Spleen (tissue), 11 donors: ENCODE measurements around the gene LST1. TPM values are rescaled to one million over a fixed set of nuclear protein-coding genes. Genes with fewer than 3 reads are reported as not detected.

Experiments used
- DNase-seq: peaks from one replicate; pipeline ENCODE4 v3.0.0-alpha.2; 2020
- H3K27ac ChIP-seq, 8 donors: fragments of 200-600 bp; sonication (generic) in 7 of 8; 1 replicate in 4 of 8; 2 replicates in 4 of 8; pipeline versions ENCODE4 v1.5.0 to v1.8.0; 2016 to 2021; ENCODE audit warnings: inconsistent platforms in 4 of 8, mild to moderate bottlenecking in 4 of 8, moderate library complexity in 1 of 8
- H3K27me3 ChIP-seq, 7 donors: fragments of 200-600 bp; sonication (generic) in 6 of 7; replicated peaks in 1 of 7; 1 replicate in 4 of 7; 2 replicates in 3 of 7; pipeline versions ENCODE4 v1.5.0 to v1.8.0; 2016 to 2021; ENCODE audit warnings: inconsistent platforms in 3 of 7, mild to moderate bottlenecking in 1 of 7
- H3K36me3 ChIP-seq, 6 donors: fragments of 200-600 bp; sonication (generic) in 5 of 6; 1 replicate in 4 of 6; 2 replicates in 2 of 6; pipeline versions ENCODE4 v1.5.0 to v1.8.0; 2016 to 2021; ENCODE audit warnings: inconsistent platforms in 2 of 6
- H3K4me1 ChIP-seq, 6 donors: fragments of 200-600 bp; sonication (generic) in 5 of 6; 1 replicate in 3 of 6; 2 replicates in 3 of 6; pipeline versions ENCODE4 v1.5.0 to v1.8.0; 2016 to 2021; ENCODE audit warnings: inconsistent platforms in 3 of 6
- H3K4me3 ChIP-seq, 8 donors: fragments of 200-600 bp; sonication (generic) in 7 of 8; 1 replicate in 4 of 8; 2 replicates in 4 of 8; pipeline versions ENCODE4 v1.5.0 to v1.8.0; 2016 to 2021; ENCODE audit warnings: inconsistent platforms in 4 of 8, mild to moderate bottlenecking in 4 of 8, moderate library complexity in 2 of 8
- H3K9me3 ChIP-seq, 8 donors: fragments of 200-600 bp; sonication (generic) in 7 of 8; 1 replicate in 4 of 8; 2 replicates in 4 of 8; pipeline versions ENCODE4 v1.5.0 to v1.8.0; 2016 to 2021; ENCODE audit warnings: inconsistent platforms in 4 of 8
- POLR2A ChIP-seq, 3 donors: fragments of 450-650 bp; IDR thresholded peaks; one replicate each; pipeline ENCODE4 v1.5.1; 2017; ENCODE audit warnings: antibody characterized with exemption in 3 of 3, mild to moderate bottlenecking in 1 of 3
- POLR2AphosphoS5 ChIP-seq, 3 donors: sonication (generic); formaldehyde crosslinking; IDR thresholded peaks; one replicate each; pipeline ENCODE4 v1.5.1; 2017; ENCODE audit warnings: antibody characterized with exemption in 3 of 3
- whole genome bisulfite sequencing, 5 donors: extraction: QIAGEN DNeasy Blood & Tissue Kit in 3 of 5; methylation state at CpG; one replicate each; pipeline versions ENCODE4 v1.1.5 to v1.1.7; 2013 to 2018; 5-methylcytosine and 5-hydroxymethylcytosine counted together
- intact Hi-C: fragments of 100-400 bp; cut with DNase I; formaldehyde crosslinking; loops from one replicate; pipeline ENCODE4 v1.15.0; 2023; ENCODE audit warnings: low total_unique reads
- microRNA-seq, 3 donors: library from miRNA; unstranded; fragments of <30 nt; microRNA quantifications; one replicate each; pipeline versions ENCODE4 to v1.1.0, GENCODE V29; 2019 to 2020
- polyA plus RNA-seq, 3 donors: library from polyadenylated mRNA; stranded (reverse); fragments of 200-250 nt; gene quantifications; one replicate each; pipeline ENCODE4 v1.2.1, GENCODE V29; 2013
- small RNA-seq, 4 donors: library from RNA; depleted of rRNA; stranded (forward); fragments of <200 nt; gene quantifications; one replicate each; pipeline ENCODE3, GENCODE V24; 2016
- total RNA-seq, 7 donors: library from RNA; depleted of rRNA in 3 of 7; stranded (reverse); fragments of >200 nt in 3 of 7; fragmentation: NEBNext Ultra II Directional in 4 of 7; extraction: Animal tissue kit (Norgen Biotek cat#: 25700) in 4 of 7; gene quantifications; one replicate each; pipeline versions ENCODE4 v1.1.0 to v1.2.1, GENCODE V29; 2016 to 2021
- TF ChIP-seq, protein P1 (sequence below), 11 experiments: fragments of 200-600 bp in 7 of 11; fragments of 450-650 bp in 4 of 11; sonication (generic) in 4 of 11; IDR thresholded peaks in 8 of 11; conservative IDR thresholded peaks in 3 of 11; 1 replicate in 7 of 11; 2 replicates in 4 of 11; pipeline versions ENCODE4 v1.4.0 to v1.8.0; 2016 to 2021; ENCODE audit warnings: antibody characterized with exemption in 11 of 11, inconsistent platforms in 4 of 11, mild to moderate bottlenecking in 1 of 11
- donor health status: healthy with polysubstance abuse.
- donor health status: DM: no; HTN: no; CAD: no; lungs with moderate emphysema.
- donor health status: DM: no; HTN: no; CAD: no.
- donor health status: Bipolar disorder and iron deficiency.
- donor health status: healthy.
- donor health status: DM: no; HTN: no; CAD: no.
- donor health status: DM: yes; HTN: yes; CAD: no.

The LST1 gene
- total and polyA plus RNA-seq, 10 donors: 128 to 268 (median 208) TPM

DNA sequence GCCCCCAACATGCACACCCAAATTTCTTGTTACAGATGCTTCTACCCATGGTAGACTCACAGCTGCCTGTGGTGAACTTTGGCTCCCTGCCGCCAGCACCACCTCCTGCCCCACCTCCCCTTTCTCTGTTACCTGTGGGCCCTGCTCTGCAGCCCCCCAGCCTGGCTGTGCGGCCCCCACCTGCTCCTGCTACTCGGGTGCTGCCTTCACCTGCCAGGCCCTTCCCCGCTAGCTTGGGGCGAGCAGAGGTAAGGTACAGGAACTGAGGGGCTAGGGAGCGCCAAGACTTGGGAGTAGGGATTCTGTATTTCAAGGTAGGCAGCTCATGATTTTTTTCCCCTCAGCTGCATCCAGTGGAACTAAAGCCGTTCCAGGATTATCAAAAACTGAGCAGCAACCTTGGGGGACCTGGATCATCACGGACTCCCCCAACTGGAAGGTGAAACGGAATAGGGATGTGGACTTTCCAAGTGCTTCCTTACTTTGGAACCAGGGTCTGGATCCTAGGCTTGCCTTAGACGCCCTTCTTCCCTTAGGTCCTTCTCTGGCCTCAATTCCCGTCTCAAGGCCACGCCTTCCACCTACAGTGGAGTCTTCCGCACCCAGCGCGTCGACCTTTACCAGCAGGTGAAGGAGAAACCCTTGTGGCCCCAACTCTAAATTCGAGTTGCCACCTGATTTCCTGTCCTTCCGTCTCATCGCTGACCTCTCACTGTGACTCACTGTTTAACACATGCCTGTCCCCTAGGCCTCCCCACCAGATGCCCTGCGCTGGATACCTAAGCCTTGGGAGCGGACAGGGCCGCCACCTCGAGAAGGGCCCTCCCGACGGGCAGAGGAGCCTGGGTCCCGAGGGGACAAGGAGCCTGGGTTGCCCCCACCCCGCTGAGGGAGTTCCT is 50.9 kb downstream of the LST1 start:
- Histone ChIP-seq H3K36me3 (peaks cover 0 to 100% (median 99%) of the 10 kb centered on the region in 6 donors), H3K4me3 (no peak overlapping the region), H3K27ac (no peak overlapping the region), H3K27me3 (no peaks in the 10 kb centered on the region), H3K9me3 (no peaks in the 10 kb centered on the region), H3K4me1 (peaks cover 0 to 14% (median 2%) of the 10 kb centered on the region in 6 donors)
- intact Hi-C loops: no loop called here
- DNase-seq: no peak
- TF ChIP-seq, protein P1, sequence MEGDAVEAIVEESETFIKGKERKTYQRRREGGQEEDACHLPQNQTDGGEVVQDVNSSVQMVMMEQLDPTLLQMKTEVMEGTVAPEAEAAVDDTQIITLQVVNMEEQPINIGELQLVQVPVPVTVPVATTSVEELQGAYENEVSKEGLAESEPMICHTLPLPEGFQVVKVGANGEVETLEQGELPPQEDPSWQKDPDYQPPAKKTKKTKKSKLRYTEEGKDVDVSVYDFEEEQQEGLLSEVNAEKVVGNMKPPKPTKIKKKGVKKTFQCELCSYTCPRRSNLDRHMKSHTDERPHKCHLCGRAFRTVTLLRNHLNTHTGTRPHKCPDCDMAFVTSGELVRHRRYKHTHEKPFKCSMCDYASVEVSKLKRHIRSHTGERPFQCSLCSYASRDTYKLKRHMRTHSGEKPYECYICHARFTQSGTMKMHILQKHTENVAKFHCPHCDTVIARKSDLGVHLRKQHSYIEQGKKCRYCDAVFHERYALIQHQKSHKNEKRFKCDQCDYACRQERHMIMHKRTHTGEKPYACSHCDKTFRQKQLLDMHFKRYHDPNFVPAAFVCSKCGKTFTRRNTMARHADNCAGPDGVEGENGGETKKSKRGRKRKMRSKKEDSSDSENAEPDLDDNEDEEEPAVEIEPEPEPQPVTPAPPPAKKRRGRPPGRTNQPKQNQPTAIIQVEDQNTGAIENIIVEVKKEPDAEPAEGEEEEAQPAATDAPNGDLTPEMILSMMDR (IDR thresholded peaks at IDR 0.05 in 8 of 11, conservative IDR thresholded peaks at IDR 0.05 in 3 of 11): no peak
- TF ChIP-seq POLR2AphosphoS5 (IDR thresholded peaks at IDR 0.05): peak; percentile 30 to 70 (median 54)
- TF ChIP-seq POLR2A (IDR thresholded peaks at IDR 0.05): no peak
- WGBS, 5 donors: 79 to 86% (median 83%) methylated on average over 25 to 27 of the region's 27 CpGs

Small RNA genes lying within 50 kb of the gene (microRNA-seq; reads per million reads assigned to microRNA genes)
- 0 to 0.36 (median 0.35) reads per million in 3 donors for gene MIR6832

Small RNA genes lying within 50 kb of the gene (small RNA-seq; reads per million reads assigned to genes)
- gene MIR6832 (0 reads per million in 4 donors), gene SNORA38 (5.1 to 20.6 (median 10.4) reads per million in 4 donors), gene SNORD117 (202 to 402 (median 277) reads per million in 4 donors), gene SNORD84 (0 reads per million in 4 donors), gene UQCRHP1 (0 reads per million in 4 donors)

Other genes with a start within 250 kb of the LST1 start
Only the 30 nearest of the 35 such genes appear.
- 10 to 100 TPM; 14.6 to 19.7 (median 15.2) TPM for gene MICA, start 182.7 kb upstream of the LST1 start, total RNA-seq
- gene MICA, start 182.7 kb upstream of the LST1 start, polyA plus RNA-seq: 10 to 100 TPM in 2 of 3 donors, 1 to 10 TPM in 1; 7.8 to 27.4 (median 17.0) TPM
- gene MICB, start 88.1 kb upstream of the LST1 start, total RNA-seq: 10 to 100 TPM; 13.8 to 21.4 (median 15.0) TPM
- 1 to 10 TPM; 6.9 to 8.3 (median 6.9) TPM for gene MICB, start 88.1 kb upstream of the LST1 start, polyA plus RNA-seq
- not detected for gene MCCD1, start 57.3 kb upstream of the LST1 start, total RNA-seq
- not detected for gene MCCD1, start 57.3 kb upstream of the LST1 start, polyA plus RNA-seq
- 100 to 1,000 TPM; 291 to 417 (median 354) TPM for gene DDX39B, start 44.3 kb upstream of the LST1 start, total RNA-seq
- 100 to 1,000 TPM; 316 to 768 (median 493) TPM for gene DDX39B, start 44.3 kb upstream of the LST1 start, polyA plus RNA-seq
- 1 to 10 TPM; 2.0 to 3.7 (median 2.7) TPM for gene ATP6V1G2, start 39.7 kb upstream of the LST1 start, total RNA-seq
- gene ATP6V1G2, start 39.7 kb upstream of the LST1 start, polyA plus RNA-seq: 1 to 10 TPM; 1.9 to 2.7 (median 2.2) TPM
- 10 to 100 TPM; 11.0 to 36.3 (median 19.4) TPM for gene NFKBIL1, start 38.7 kb upstream of the LST1 start, total RNA-seq
- gene NFKBIL1, start 38.7 kb upstream of the LST1 start, polyA plus RNA-seq: 10 to 100 TPM; 16.9 to 24.2 (median 19.3) TPM
- 10 to 100 TPM in 1 of 7 donors, 1 to 10 TPM in 6; 2.4 to 14.4 (median 5.1) TPM for gene LTA, start 14.0 kb upstream of the LST1 start, total RNA-seq
- gene LTA, start 14.0 kb upstream of the LST1 start, polyA plus RNA-seq: 1 to 10 TPM; 6.8 to 9.2 (median 7.3) TPM
- gene TNF, start 10.7 kb upstream of the LST1 start, total RNA-seq: 10 to 100 TPM in 5 of 7 donors, 1 to 10 TPM in 2; 6.5 to 18.3 (median 11.6) TPM
- gene TNF, start 10.7 kb upstream of the LST1 start, polyA plus RNA-seq: 10 to 100 TPM in 2 of 3 donors, 1 to 10 TPM in 1; 5.5 to 17.3 (median 13.3) TPM
- 100 to 1,000 TPM in 6 of 7 donors, 10 to 100 TPM in 1; 83.0 to 403 (median 162) TPM for gene LTB, start 3.9 kb upstream of the LST1 start, total RNA-seq
- gene LTB, start 3.9 kb upstream of the LST1 start, polyA plus RNA-seq: 1,000 to 10,000 TPM in 1 of 3 donors, 100 to 1,000 TPM in 2; 804 to 1,256 (median 838) TPM
- gene NCR3, start 6.7 kb downstream of the LST1 start, total RNA-seq: 10 to 100 TPM in 6 of 7 donors, 1 to 10 TPM in 1; 7.8 to 28.1 (median 12.1) TPM
- gene NCR3, start 6.7 kb downstream of the LST1 start, polyA plus RNA-seq: 10 to 100 TPM; 15.9 to 30.3 (median 25.3) TPM
- 100 to 1,000 TPM; 258 to 479 (median 310) TPM for gene AIF1, start 29.0 kb downstream of the LST1 start, total RNA-seq
- gene AIF1, start 29.0 kb downstream of the LST1 start, polyA plus RNA-seq: 100 to 1,000 TPM; 258 to 416 (median 312) TPM
- gene PRRC2A, start 34.4 kb downstream of the LST1 start, total RNA-seq: 100 to 1,000 TPM; 119 to 198 (median 176) TPM
- gene PRRC2A, start 34.4 kb downstream of the LST1 start, polyA plus RNA-seq: 100 to 1,000 TPM in 2 of 3 donors, 10 to 100 TPM in 1; 84.1 to 151 (median 146) TPM
- 100 to 1,000 TPM; 211 to 328 (median 260) TPM for gene BAG6, start 66.4 kb downstream of the LST1 start, total RNA-seq
- 100 to 1,000 TPM; 195 to 311 (median 310) TPM for gene BAG6, start 66.4 kb downstream of the LST1 start, polyA plus RNA-seq
- gene APOM, start 69.6 kb downstream of the LST1 start, total RNA-seq: 1 to 10 TPM in 6 of 7 donors, under 1 TPM in 1; 0.66 to 3.9 (median 2.5) TPM
- gene APOM, start 69.6 kb downstream of the LST1 start, polyA plus RNA-seq: 1 to 10 TPM; 4.7 to 9.7 (median 7.5) TPM
- gene C6orf47, start 74.5 kb downstream of the LST1 start, total RNA-seq: 10 to 100 TPM; 24.1 to 37.4 (median 28.6) TPM
- gene C6orf47, start 74.5 kb downstream of the LST1 start, polyA plus RNA-seq: 10 to 100 TPM; 12.2 to 22.6 (median 13.4) TPM
- 10 to 100 TPM; 12.7 to 21.3 (median 17.4) TPM for gene GPANK1, start 78.7 kb downstream of the LST1 start, total RNA-seq
- 10 to 100 TPM; 12.4 to 19.2 (median 14.8) TPM for gene GPANK1, start 78.7 kb downstream of the LST1 start, polyA plus RNA-seq
- gene CSNK2B, start 79.8 kb downstream of the LST1 start, total RNA-seq: 100 to 1,000 TPM; 122 to 294 (median 150) TPM
- 100 to 1,000 TPM; 132 to 163 (median 139) TPM for gene CSNK2B, start 79.8 kb downstream of the LST1 start, polyA plus RNA-seq
- 10 to 100 TPM; 11.0 to 25.3 (median 16.3) TPM for gene LY6G5B, start 83.7 kb downstream of the LST1 start, total RNA-seq
- 1 to 10 TPM; 3.0 to 5.8 (median 3.7) TPM for gene LY6G5B, start 83.7 kb downstream of the LST1 start, polyA plus RNA-seq
- gene LY6G5C, start 94.8 kb downstream of the LST1 start, total RNA-seq: 1 to 10 TPM; 3.3 to 7.9 (median 5.8) TPM
- gene LY6G5C, start 94.8 kb downstream of the LST1 start, polyA plus RNA-seq: 1 to 10 TPM; 3.3 to 4.3 (median 3.5) TPM
- 10 to 100 TPM; 55.8 to 80.7 (median 71.1) TPM for gene ABHD16A, start 117.0 kb downstream of the LST1 start, total RNA-seq
- gene ABHD16A, start 117.0 kb downstream of the LST1 start, polyA plus RNA-seq: 10 to 100 TPM; 30.2 to 42.3 (median 34.4) TPM
- 1 to 10 TPM; 1.6 to 4.9 (median 2.2) TPM for gene LY6G6F, start 120.6 kb downstream of the LST1 start, total RNA-seq
- under 1 TPM; 0.11 to 0.68 (median 0.35) TPM for gene LY6G6F, start 120.6 kb downstream of the LST1 start, polyA plus RNA-seq
- not detected for gene LY6G6D, start 129.1 kb downstream of the LST1 start, total RNA-seq
- gene LY6G6D, start 129.1 kb downstream of the LST1 start, polyA plus RNA-seq: not detected
- gene LY6G6C, start 135.5 kb downstream of the LST1 start, total RNA-seq: under 1 TPM in 2 of 7 donors, not detected in 5; 0.49 to 0.77 TPM
- not detected for gene LY6G6C, start 135.5 kb downstream of the LST1 start, polyA plus RNA-seq
- gene MPIG6B, start 137.1 kb downstream of the LST1 start, total RNA-seq: 10 to 100 TPM in 4 of 7 donors, 1 to 10 TPM in 3; 7.9 to 15.1 (median 10.6) TPM
- under 1 TPM; 0.46 to 0.61 (median 0.48) TPM for gene MPIG6B, start 137.1 kb downstream of the LST1 start, polyA plus RNA-seq
- gene DDAH2, start 143.0 kb downstream of the LST1 start, total RNA-seq: 100 to 1,000 TPM in 1 of 7 donors, 10 to 100 TPM in 6; 63.0 to 116 (median 72.3) TPM
- gene DDAH2, start 143.0 kb downstream of the LST1 start, polyA plus RNA-seq: 10 to 100 TPM; 67.1 to 84.7 (median 81.0) TPM
- gene CLIC1, start 150.3 kb downstream of the LST1 start, total RNA-seq: 100 to 1,000 TPM; 296 to 392 (median 326) TPM
- 100 to 1,000 TPM; 321 to 447 (median 388) TPM for gene CLIC1, start 150.3 kb downstream of the LST1 start, polyA plus RNA-seq
- 10 to 100 TPM; 20.2 to 35.2 (median 27.6) TPM for gene MSH5, start 153.7 kb downstream of the LST1 start, total RNA-seq
- 10 to 100 TPM; 11.2 to 26.7 (median 23.1) TPM for gene MSH5, start 153.7 kb downstream of the LST1 start, polyA plus RNA-seq
- gene SAPCD1, start 176.4 kb downstream of the LST1 start, total RNA-seq: 10 to 100 TPM in 1 of 7 donors, 1 to 10 TPM in 5, not detected in 1; 3.6 to 11.8 (median 5.3) TPM
- gene SAPCD1, start 176.4 kb downstream of the LST1 start, polyA plus RNA-seq: 10 to 100 TPM in 1 of 3 donors, 1 to 10 TPM in 2; 7.5 to 14.2 (median 8.3) TPM
- gene VWA7, start 191.1 kb downstream of the LST1 start, total RNA-seq: 1 to 10 TPM in 4 of 7 donors, under 1 TPM in 2, not detected in 1; 0.68 to 2.6 (median 1.3) TPM
- 1 to 10 TPM in 1 of 3 donors, under 1 TPM in 2; 0.09 to 1.2 (median 0.11) TPM for gene VWA7, start 191.1 kb downstream of the LST1 start, polyA plus RNA-seq
- 10 to 100 TPM; 32.4 to 97.3 (median 62.5) TPM for gene VARS1, start 209.5 kb downstream of the LST1 start, total RNA-seq
- 10 to 100 TPM; 31.1 to 49.0 (median 38.3) TPM for gene VARS1, start 209.5 kb downstream of the LST1 start, polyA plus RNA-seq